ENCODE data around the gene FAM216B. TPM values are rescaled to one million over a fixed set of nuclear protein-coding genes. Genes with fewer than 3 reads are reported as not detected.

The FAM216B gene
- total and polyA plus RNA-seq, 2 of the 8 experiments (the other 6 are each of a cell fraction or from before 2014, with no cell fraction given), result not detected

- TF ChIP-seq BACH1 (IDR thresholded peaks at IDR 0.05; ENCODE audit: low read length), result no peak
Measured at GRCh38 chr13:42746866-42747265, 34.5 kb upstream of the FAM216B start (continued).
